H1 (cell line): ENCODE results near the gene ANKFY1. TPM values are rescaled to one million over a fixed set of nuclear protein-coding genes. Genes with fewer than 3 reads are reported as not detected.
A peak's percentile ranks its signal among the peaks of the same experiment; 100 is the strongest.

Source experiments
- CTCF ChIA-PET: fragments of 300-600 bp; sonication (Branson Sonifier 250); formaldehyde crosslinking; loops from one replicate; lab custom pipeline; 2021; ENCODE audit not compliant: partially characterized antibody; lab: Charles Lee
- POLR2A ChIA-PET: fragments of 300-600 bp; sonication (Branson Sonifier 250); formaldehyde crosslinking; loops from one replicate; lab custom pipeline; 2021; ENCODE audit warnings: inconsistent platforms; ENCODE audit not compliant: partially characterized antibody; lab: Charles Lee
- DNase-seq, 2 experiments: peaks; one replicate each; pipeline versions ENCODE4 v3.0.0 to v3.0.0-alpha.2; 2010 to 2022; ENCODE audit warnings: low spot score in 2 of 2, low read depth in 1 of 2, mixed read lengths in 1 of 2
- FAIRE-seq: peaks from 2 replicates; lab custom pipeline; 2011; peaks lifted over from hg19 to GRCh38; lab: Jason Lieb, UNC
- H2AFZ ChIP-seq: 2 replicates; pipeline ENCODE4 v1.8.1; 2012; ENCODE audit warnings: low read length, inconsistent platforms
- H2AK5ac ChIP-seq: 2 replicates; pipeline ENCODE4 v1.6.1; 2013; ENCODE audit warnings: low read depth, low read length
- H2BK120ac ChIP-seq: replicated peaks from 2 replicates; pipeline ENCODE3; 2013; ENCODE audit warnings: low read depth, low read length, inconsistent platforms
- H2BK12ac ChIP-seq: 2 replicates; pipeline ENCODE4 v1.6.1; 2013; ENCODE audit warnings: low read depth, low read length
- H2BK15ac ChIP-seq: 2 replicates; pipeline ENCODE4 v1.6.1; 2013; ENCODE audit warnings: low read length
- H2BK20ac ChIP-seq: 2 replicates; pipeline ENCODE4 v1.6.1; 2013; ENCODE audit warnings: low read length
- H2BK5ac ChIP-seq: 2 replicates; pipeline ENCODE4 v1.6.1; 2013; ENCODE audit warnings: low read depth, low read length
- H3K14ac ChIP-seq: 2 replicates; pipeline ENCODE4 v1.6.1; 2013; ENCODE audit warnings: inconsistent platforms; ENCODE audit not compliant: insufficient read length
- H3K18ac ChIP-seq: 2 replicates; pipeline ENCODE4 v1.6.1; 2013; ENCODE audit warnings: low read length; ENCODE audit errors: extremely low read depth
- H3K23ac ChIP-seq: 2 replicates; pipeline ENCODE4 v1.6.1; 2013; ENCODE audit warnings: inconsistent platforms; ENCODE audit not compliant: insufficient read length
- H3K23me2 ChIP-seq: 2 replicates; pipeline ENCODE4 v1.6.1; 2013; ENCODE audit warnings: low read depth, low read length
- H3K27ac ChIP-seq: 2 replicates; pipeline ENCODE4 v1.6.1; 2011; ENCODE audit warnings: low read depth, low read length, inconsistent platforms
- H3K27me3 ChIP-seq, 4 experiments: replicated peaks in 1 of 4; 1 replicate in 1 of 4; 2 replicates in 3 of 4; pipeline versions ENCODE4 v1.6.1 to v1.8.1; 2011 to 2013; ENCODE audit warnings: low read length in 3 of 4, mild to moderate bottlenecking in 3 of 4, inconsistent platforms in 2 of 4, mixed read lengths in 2 of 4, moderate library complexity in 1 of 4; ENCODE audit not compliant: control insufficient read depth in 3 of 4, insufficient read depth in 3 of 4; ENCODE audit errors: extremely low read depth in 1 of 4
- H3K36me3 ChIP-seq, 4 experiments: 2 replicates each; pipeline versions ENCODE4 v1.6.1 to v1.8.1; 2011 to 2013; ENCODE audit warnings: mild to moderate bottlenecking in 4 of 4, low read length in 3 of 4, moderate library complexity in 2 of 4, control low read depth in 1 of 4, inconsistent platforms in 1 of 4; ENCODE audit not compliant: insufficient read depth in 4 of 4, control insufficient read depth in 2 of 4
- H3K4ac ChIP-seq: replicated peaks from 2 replicates; pipeline ENCODE3; 2013; ENCODE audit warnings: low read length, low read depth, mixed read lengths, inconsistent platforms; ENCODE audit not compliant: insufficient read length
- H3K4me1 ChIP-seq, 4 experiments: replicated peaks in 1 of 4; 1 replicate in 1 of 4; 2 replicates in 3 of 4; pipeline versions ENCODE4 v1.6.1 to v1.8.1; 2011 to 2013; ENCODE audit warnings: low read length in 3 of 4, inconsistent platforms in 2 of 4, mixed read lengths in 1 of 4; ENCODE audit not compliant: insufficient read depth in 4 of 4, control insufficient read depth in 3 of 4
- H3K4me2 ChIP-seq, 2 experiments: 2 replicates each; pipeline versions ENCODE4 v1.6.1 to v1.8.1; 2011 to 2013; ENCODE audit warnings: low read depth in 2 of 2, low read length in 2 of 2, control low read depth in 1 of 2, inconsistent platforms in 1 of 2, mild to moderate bottlenecking in 1 of 2; ENCODE audit not compliant: insufficient read depth in 1 of 2
- H3K4me3 ChIP-seq, 4 experiments: fragments of 200-600, 300-600 bp in 1 of 4; sonication (generic), shearing (Covaris generic), sonication (Bioruptor Twin) in 1 of 4; 2 replicates each; pipeline versions ENCODE4 v1.5.1 to v1.8.1; 2011 to 2016; ENCODE audit warnings: low read length in 4 of 4, low read depth in 3 of 4, control low read depth in 2 of 4, inconsistent platforms in 2 of 4, mild to moderate bottlenecking in 2 of 4, mixed read lengths in 1 of 4, moderate library complexity in 1 of 4; ENCODE audit not compliant: insufficient read depth in 2 of 4; ENCODE audit errors: extremely low read depth in 1 of 4
- H3K56ac ChIP-seq: replicated peaks from 2 replicates; pipeline ENCODE3; 2013; ENCODE audit warnings: low read depth, mild to moderate bottlenecking, mixed read lengths, low read length, inconsistent platforms; ENCODE audit not compliant: insufficient read length
- H3K79me1 ChIP-seq: 2 replicates; pipeline ENCODE4 v1.6.1; 2013; ENCODE audit warnings: low read depth, low read length, control low read depth
- H3K79me2 ChIP-seq, 2 experiments: 2 replicates each; pipeline versions ENCODE4 v1.6.1 to v1.8.1; 2012 to 2013; ENCODE audit warnings: low read length in 2 of 2, mild to moderate bottlenecking in 2 of 2, inconsistent platforms in 1 of 2; ENCODE audit not compliant: insufficient read depth in 2 of 2, control insufficient read depth in 1 of 2
- H3K9ac ChIP-seq, 4 experiments: replicated peaks in 1 of 4; 1 replicate in 1 of 4; 2 replicates in 3 of 4; pipeline versions ENCODE4 v1.6.1 to v1.8.1; 2011 to 2013; ENCODE audit warnings: low read depth in 3 of 4, low read length in 3 of 4, control low read depth in 2 of 4, mild to moderate bottlenecking in 2 of 4, moderate library complexity in 2 of 4, inconsistent platforms in 1 of 4; ENCODE audit errors: extremely low read depth in 1 of 4
- H3K9me3 ChIP-seq, 2 experiments: 2 replicates each; pipeline versions ENCODE4 v1.6.1 to v1.8.1; 2012 to 2013; ENCODE audit warnings: mild to moderate bottlenecking in 2 of 2, moderate library complexity in 2 of 2, control low read depth in 1 of 2, inconsistent platforms in 1 of 2, low read depth in 1 of 2, low read length in 1 of 2, mixed read lengths in 1 of 2; ENCODE audit not compliant: insufficient read depth in 2 of 2
- H4K20me1 ChIP-seq, 2 experiments: replicated peaks in 1 of 2; 2 replicates each; pipeline versions ENCODE3 to v1.8.1; 2011 to 2013; ENCODE audit warnings: inconsistent platforms in 2 of 2, low read length in 2 of 2, mild to moderate bottlenecking in 1 of 2; ENCODE audit not compliant: insufficient read depth in 2 of 2, control insufficient read depth in 1 of 2
- H4K5ac ChIP-seq: 2 replicates; pipeline ENCODE4 v1.6.1; 2013; ENCODE audit warnings: low read length, low read depth, mixed read lengths, inconsistent platforms; ENCODE audit not compliant: insufficient read length
- H4K8ac ChIP-seq: 2 replicates; pipeline ENCODE4 v1.8.0; 2013; ENCODE audit warnings: mild to moderate bottlenecking, moderate library complexity, low read length, inconsistent platforms; ENCODE audit not compliant: insufficient read depth; ENCODE audit errors: extremely low read depth
- H4K91ac ChIP-seq: replicated peaks from 2 replicates; pipeline ENCODE3; 2013; ENCODE audit warnings: low read length, mixed read lengths, inconsistent platforms; ENCODE audit not compliant: insufficient read length
- BRCA1 ChIP-seq: IDR thresholded peaks from 2 replicates; pipeline ENCODE4 v1.6.1; 2012; ENCODE audit warnings: low read depth, low read length, improper control_type of control experiment
- HDAC6 ChIP-seq: IDR thresholded peaks from one replicate; pipeline ENCODE4 v1.7.1; 2012; ENCODE audit warnings: low read depth, mild to moderate bottlenecking, inconsistent platforms, low read length, moderate library complexity
- RFX5 ChIP-seq: IDR thresholded peaks from 2 replicates; pipeline ENCODE4 v1.6.1; 2011; ENCODE audit warnings: low read depth, low read length, improper control_type of control experiment, borderline replicate concordance
- SAP30 ChIP-seq: fragments of 300-600 bp; sonication (generic); IDR thresholded peaks from 2 replicates; pipeline ENCODE4 v1.7.1; 2012; ENCODE audit warnings: low read length, moderate library complexity, mild to moderate bottlenecking, inconsistent platforms; ENCODE audit not compliant: insufficient read depth, insufficient replicate concordance
- SRF ChIP-seq: IDR thresholded peaks from 2 replicates; pipeline ENCODE4 v1.6.1; 2011; ENCODE audit warnings: mild to moderate bottlenecking, low read depth, low read length, moderate library complexity
- WGBS, 2 experiments: shearing (Covaris generic) in 1 of 2; methylation state at CpG; one replicate each; pipeline versions ENCODE4 v1.1.6 to v1.1.7; 2013 to 2015; ENCODE audit warnings: low lambda C conversion rate in 2 of 2, mixed read lengths in 2 of 2, inconsistent platforms in 1 of 2, low coverage in 1 of 2, missing lambda C conversion rate in 1 of 2; ENCODE audit not compliant: insufficient replicate concordance in 2 of 2, insufficient coverage in 1 of 2, insufficient read length in 1 of 2; ENCODE audit errors: extremely low coverage in 1 of 2, missing lambda C conversion rate in 1 of 2; 5-methylcytosine and 5-hydroxymethylcytosine counted together
- polyA plus RNA-seq, 7 experiments: library from polyadenylated mRNA; depleted of rRNA in 3 of 7; stranded (reverse) in 5 of 7; unstranded in 2 of 7; fragments of >200 nt in 5 of 7; fragments of 200-250 nt in 2 of 7; gene quantifications; 1 replicate in 5 of 7; 2 replicates in 1 of 7; 4 replicates in 1 of 7; pipeline versions ENCODE4 v1.2.1 to v1.2.3, GENCODE V29; 2011 to 2013; ENCODE audit warnings: missing spikeins in 2 of 7, mixed read lengths in 2 of 7
- total RNA-seq: library from RNA; stranded (reverse); fragmentation: NEBNext Ultra II Directional; extraction: Animal tissue kit (Norgen Biotek cat#: 25700); gene quantifications from 2 replicates; pipeline ENCODE4 v1.2.1, GENCODE V29; 2021

Gene ANKFY1
- total and polyA plus RNA-seq, 2 of the 8 experiments (the other 6 are each of a cell fraction or from before 2014, with no cell fraction given), result 28.3 to 45.3 TPM

DNA sequence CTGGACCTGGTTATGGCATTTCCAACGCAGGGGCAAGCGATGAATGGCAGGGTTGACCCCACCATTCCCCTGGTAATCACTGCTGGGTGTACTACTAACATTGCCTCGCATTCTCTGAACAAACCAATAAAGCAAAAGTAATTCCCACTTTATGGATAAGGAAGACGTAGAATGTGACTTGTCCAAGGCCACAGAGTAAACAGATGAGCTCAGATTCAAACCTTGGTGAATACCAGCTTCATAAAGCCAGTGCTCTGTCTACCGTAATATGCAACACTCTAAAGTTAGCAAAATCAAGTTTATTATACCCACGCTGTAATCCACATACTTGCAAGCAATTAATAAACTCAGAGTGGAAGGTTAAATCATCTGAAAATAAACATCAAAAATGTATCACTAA lies 59.6 kb downstream of the ANKFY1 start:
- no peaks in the 10 kb centered on the region for H3K23me2 ChIP-seq
- no peak overlapping the region for H4K5ac ChIP-seq
- no peak overlapping the region for H3K4me3 ChIP-seq
- no peak overlapping the region for H2BK15ac ChIP-seq
- H2BK20ac ChIP-seq, result no peak overlapping the region
- no peak overlapping the region for H4K8ac ChIP-seq
- H3K4me1 ChIP-seq, result no peaks in the 10 kb centered on the region
- H3K36me3 ChIP-seq, result peaks cover 14 to 36% (median 30%) of the 10 kb centered on the region in 4 experiments
- H3K9me3 ChIP-seq, result no peaks in the 10 kb centered on the region
- H4K91ac ChIP-seq, result no peak overlapping the region
- no peak overlapping the region for H3K14ac ChIP-seq
- H2BK120ac ChIP-seq, result no peak overlapping the region
- H3K4ac ChIP-seq, result no peak overlapping the region
- TF ChIP-seq SRF, result no peak
- TF ChIP-seq BRCA1, result no peak
- TF ChIP-seq RFX5, result no peak
- TF ChIP-seq SAP30, result no peak
- no peak for TF ChIP-seq HDAC6
- TF ChIP-seq, all 59 proteins: peak for 0
- 96% methylated on average over 6 of the region's 6 CpGs; no CpG with 5 or more reads in 1 of the 2 experiments for WGBS, 2 experiments
- H3K79me2 ChIP-seq, result no peaks in the 10 kb centered on the region
- ChIA-PET POLR2A (no interaction called here), CTCF (interaction anchor here (1.1 to 3.5 kb wide), 3 partner anchors 12 to 190 kb away, joined by 3 to 20 read pairs (median 5); no protein-coding TSS in a partner anchor)
- H3K4me2 ChIP-seq, result no peak overlapping the region
- H3K56ac ChIP-seq, result no peak overlapping the region
- no peak overlapping the region for H3K27ac ChIP-seq
- no peak overlapping the region for H3K9ac ChIP-seq
- no peaks in the 10 kb centered on the region for H3K79me1 ChIP-seq
- no peak overlapping the region for H2AK5ac ChIP-seq
- no peaks in the 10 kb centered on the region for H3K27me3 ChIP-seq
- H3K18ac ChIP-seq, result no peak overlapping the region
- FAIRE-seq (peak; percentile 45), DNase-seq (no peak)
- no peak overlapping the region for H2BK12ac ChIP-seq
- H2AFZ ChIP-seq, result no peak overlapping the region
- H3K23ac ChIP-seq, result no peak overlapping the region
- H2BK5ac ChIP-seq, result no peak overlapping the region
- peaks cover 1 to 2% of the 10 kb centered on the region in 2 experiments for H4K20me1 ChIP-seq
